Stimulated activated CD4-positive, alpha-beta T cell treated with anti-CD3 and anti-CD28 coated beads, Interleukin-1b, Interleukin-23, amount 100 ng/mL, for 4 hours (primary cell): ENCODE data around the gene TAS2R46.
"Not testable (repeated sequence)": the region's sequence is repeated elsewhere in the genome, so short reads cannot be mapped to it uniquely, and the experiment has no call there.

ENCODE experiments used
- DNase-seq, 2 donors: peaks; one replicate each; pipeline ENCODE4 v3.0.0-alpha.2; 2020; ENCODE audit warnings: low read depth in 2 of 2

TAS2R46 gene

DNA sequence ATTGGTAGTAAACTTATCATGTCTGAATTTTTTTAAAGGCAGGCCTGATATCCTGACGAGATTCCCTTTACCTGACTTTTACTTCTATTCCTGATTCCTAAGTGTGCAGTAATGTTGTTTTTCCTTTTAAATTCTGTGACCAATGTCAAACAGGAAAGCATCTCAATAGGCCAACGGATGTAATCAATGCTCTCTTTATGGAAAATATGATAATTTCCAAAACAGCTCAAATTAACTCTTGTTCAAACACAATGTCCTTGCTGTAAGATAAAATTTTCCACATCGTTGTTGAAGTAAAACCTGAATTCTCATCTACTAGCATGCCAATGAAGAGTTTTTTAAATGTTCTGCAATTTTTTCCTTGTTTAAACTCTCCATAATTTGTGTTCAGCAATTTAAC is 22.9 kb downstream of the TAS2R46 start:
- no peak for DNase-seq

DNA sequence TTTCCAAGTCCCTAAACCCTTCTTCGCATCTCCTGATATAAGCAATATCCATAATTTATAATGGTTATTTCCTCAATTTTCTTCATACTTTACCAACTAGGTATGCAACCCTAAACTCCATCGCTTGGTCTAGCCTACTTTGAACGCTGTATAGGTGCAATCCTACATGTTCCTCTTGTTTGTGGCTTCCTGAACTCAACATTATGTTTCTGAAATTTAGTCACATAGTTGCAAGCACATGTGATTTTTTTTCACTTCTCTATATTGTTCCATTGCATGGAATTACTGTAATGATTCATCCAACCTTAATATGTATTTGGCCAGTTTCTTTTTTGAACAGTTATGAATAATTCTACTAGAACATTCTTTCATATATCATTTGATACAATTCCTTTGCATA is 28.1 kb downstream of the TAS2R46 start:
- DNase-seq: not testable (repeated sequence)

DNA sequence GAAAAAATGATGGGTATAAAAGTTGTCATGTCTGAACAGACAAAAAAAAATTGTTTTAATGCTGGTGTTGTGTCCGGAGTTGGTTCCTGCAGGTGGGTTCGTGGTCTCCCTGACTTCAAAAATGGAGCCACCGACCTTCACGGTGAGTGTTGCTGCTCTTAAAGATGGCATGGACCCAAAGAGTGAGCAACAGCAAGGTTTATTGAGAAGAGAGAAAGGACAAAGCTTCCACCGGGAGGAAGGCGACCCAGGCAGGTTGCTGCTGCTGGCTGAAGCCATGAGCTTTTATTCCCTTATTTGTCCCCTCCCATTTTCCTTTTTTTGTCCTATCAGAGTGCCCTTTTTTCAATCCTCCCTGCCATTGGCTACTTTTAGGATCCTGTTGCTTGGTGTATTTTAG is 30.8 kb downstream of the TAS2R46 start, which contains the start of gene TAS2R31:
Gene TAS2R31 (minus strand): TSS at position 101 of the 400 bp plus-strand sequence. CDS start 72 bp downstream, at position 29.
- no peak for DNase-seq

DNA sequence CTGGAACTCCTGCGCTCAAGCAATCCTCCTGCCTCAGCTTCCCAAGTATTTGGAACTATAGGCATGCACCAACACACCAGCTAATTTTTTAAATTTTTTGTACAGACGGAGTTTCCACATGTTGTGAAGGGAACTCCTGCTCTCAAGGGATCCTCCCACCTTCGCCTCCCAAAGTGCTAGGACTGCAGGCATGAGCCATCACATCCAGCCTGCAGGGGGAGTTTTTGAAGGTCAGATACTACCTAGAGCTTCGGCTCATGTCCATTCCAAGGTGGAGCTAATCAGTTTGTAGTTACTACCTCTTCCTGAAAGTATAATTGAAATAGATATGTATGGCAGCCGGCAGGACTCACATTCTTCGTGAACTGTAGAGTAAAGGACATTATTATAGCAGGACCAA is 36.0 kb downstream of the TAS2R46 start:
- DNase-seq: no peak

DNA sequence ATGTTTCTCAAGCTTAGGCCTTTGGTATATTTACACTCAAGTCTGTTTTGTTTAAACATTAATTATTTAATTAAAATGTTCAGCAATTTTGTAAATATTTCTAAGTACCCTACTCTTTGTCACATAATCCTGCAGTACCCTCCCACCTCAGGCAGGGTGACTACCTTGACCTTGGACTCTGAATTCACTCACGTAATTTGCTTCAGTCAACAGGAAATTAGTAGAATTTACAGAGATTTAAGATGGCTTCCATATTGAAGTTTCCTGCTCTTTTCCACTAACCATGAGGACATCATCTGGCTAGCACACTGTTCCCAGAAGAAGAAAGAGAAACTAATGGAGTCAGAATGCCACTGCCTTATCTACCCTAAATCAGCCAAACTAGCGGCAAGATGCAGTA is 38.7 kb downstream of the TAS2R46 start:
- DNase-seq: no peak

DNA sequence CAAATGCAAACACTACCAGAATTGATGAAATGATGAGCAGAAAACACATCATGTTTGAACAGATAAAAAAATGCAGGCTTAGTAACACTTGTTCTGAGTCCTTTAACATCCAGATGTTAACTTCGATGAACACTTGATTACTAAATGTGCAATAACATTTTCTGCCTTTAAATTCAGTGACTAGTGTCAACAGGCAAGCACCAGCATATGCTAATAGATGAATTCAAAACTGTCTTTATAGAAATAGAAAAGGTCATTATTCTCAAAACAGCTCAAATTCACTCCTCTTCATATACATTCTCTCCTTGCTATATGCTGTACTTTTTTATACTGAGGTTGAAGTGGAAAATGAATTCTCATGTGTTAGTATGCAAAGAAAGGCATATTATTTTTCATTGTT is 39.6 kb downstream of the TAS2R46 start, which contains the start of gene TAS2R19:
Gene TAS2R19 (minus strand): TSS at position 101 of the 400 bp plus-strand sequence. CDS start 49 bp downstream, at position 52.
- no peak for DNase-seq

DNA sequence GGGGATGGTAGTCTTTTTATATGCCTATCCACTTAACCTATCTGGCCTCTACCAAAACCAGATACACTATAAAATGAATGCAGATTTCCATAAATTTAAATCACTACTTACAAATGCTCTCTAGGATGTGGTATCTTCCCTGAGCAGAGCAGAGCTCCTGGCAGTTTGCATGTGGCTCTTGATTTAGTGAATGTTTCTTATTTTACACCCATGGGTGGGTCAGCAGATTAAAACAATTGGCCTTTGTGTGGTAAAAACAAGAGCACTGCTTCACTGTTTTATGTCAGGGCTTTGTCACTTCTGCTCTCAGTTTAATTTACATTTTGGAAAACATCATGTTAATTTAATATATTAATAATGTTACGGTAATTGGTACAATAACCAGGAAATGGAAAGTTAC is 45.2 kb downstream of the TAS2R46 start:
- DNase-seq: no peak

DNA sequence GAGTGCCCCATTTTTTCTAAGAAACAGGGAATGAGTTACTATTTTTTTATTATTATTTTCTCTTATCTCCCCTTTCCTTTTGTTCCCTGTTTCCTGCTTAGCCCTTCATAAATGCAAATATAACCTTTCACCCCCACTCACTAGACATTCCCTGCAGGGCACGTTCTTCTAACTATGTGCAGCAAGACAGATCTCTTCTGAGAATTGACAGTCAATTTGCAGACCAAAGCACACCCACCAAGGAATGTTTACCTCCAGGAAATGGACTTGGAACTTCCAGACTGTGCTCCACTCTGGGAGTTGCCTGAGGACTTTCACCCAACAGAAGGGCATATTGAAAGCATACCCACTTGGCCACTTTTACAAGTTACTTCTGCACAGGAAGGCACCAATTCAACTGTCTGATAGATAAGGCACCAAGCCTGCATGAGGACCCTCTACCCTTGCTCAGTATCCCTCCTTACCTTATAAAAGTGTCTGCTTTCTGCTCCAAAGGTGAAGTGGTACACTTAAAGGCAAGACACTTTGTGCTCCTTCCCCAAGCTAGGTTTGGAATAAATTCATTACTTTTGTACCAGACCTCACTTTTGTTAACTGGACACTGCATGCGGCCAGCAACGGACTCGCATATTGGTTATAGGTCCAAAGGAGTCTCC is 46.2 kb downstream of the TAS2R46 start:
- no peak for DNase-seq

DNA sequence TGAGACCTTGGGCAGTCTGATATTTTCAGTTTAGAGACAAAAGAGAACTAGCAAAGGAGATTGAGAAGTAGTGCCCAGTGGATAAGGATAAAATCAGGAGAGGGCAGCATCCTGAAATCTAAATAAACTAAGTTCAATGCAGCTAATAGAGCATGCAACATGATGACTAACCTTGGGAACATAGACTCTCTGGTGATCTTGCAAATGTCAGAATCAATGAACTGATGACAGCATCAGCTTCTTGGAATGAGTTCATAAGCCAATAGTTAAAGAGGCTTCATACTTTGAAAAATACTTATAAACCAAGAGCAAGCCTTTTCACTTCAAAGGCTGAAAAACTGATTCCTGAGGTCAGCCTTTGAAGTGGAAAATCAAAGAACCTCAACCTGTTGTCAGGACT is 47.9 kb downstream of the TAS2R46 start:
- no peak for DNase-seq
